ENCODE data around the gene GATA2.

GATA2 gene

DNA sequence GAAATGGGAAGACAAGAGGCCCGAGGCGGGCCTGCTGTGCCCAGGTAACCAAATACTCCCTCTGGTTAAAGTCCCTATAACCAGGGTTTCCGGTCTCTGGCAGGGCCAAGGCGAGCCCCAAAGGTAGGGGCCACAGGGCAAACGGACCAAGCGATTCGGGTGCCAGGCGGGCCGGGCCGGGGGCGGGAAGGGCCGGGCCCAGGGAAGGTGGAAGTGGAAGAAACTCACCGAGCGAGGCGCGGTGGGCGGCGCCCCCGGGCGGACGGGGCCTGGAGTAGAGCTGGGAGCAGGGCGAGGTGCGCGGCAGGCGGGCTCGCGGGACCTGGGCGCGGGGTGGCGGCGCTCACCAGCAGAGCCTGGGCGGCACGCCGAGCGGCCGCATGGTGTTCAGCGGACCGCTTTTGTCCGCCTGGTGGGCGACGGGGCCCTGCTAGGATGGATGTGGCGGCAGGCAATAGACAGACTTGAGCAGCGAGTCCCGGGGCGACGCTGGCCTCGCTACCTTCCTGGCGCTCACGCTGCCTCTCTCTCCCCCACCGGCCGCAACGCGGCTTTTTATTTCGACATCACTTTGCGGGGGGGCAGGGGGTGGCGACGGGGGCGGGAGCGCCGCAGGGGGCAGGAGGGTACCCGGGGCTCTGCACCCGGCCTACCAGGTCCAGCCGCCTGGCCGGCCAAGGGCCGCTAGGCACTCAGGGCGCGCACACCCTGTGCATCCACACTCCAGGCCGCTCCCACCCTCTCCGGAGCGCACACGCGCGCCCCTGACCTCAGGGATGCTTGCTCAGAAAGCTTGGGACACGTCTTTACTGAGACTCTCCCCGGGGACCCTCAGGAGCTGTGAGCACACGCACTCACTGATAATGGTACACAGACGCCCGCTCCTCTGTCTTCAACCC, at the start of gene GATA2:
TSS of gene GATA2 (minus strand) at position 531 of the 899 bp plus-strand sequence. CDS start 6,170 bp downstream, outside the sequence.
- in situ Hi-C loops (cut with MboI; ENCODE audit: low sequenced_read_pairs): no loop called here

DNA sequence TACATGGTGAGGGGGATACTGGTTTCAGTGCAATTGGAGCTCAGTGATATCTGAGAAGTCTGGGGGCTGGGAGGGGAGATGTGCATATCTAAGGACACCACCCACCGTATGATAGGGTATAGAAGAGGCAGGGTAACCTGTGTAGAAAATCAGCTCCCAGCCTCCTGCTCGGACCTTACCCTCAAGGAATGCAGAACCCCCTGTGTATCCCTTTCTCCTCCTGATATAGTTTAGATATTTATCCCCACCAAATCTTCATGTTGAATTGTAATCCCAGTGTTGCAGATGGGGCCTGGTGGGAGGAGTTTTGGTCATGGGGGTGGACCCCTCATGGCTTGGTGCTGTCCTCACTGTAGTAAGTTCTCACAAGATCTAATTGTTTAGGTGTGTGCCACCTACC, 48.2 kb upstream of the GATA2 start:
- in situ Hi-C loops (cut with MboI; ENCODE audit: low sequenced_read_pairs): no loop called here

DNA sequence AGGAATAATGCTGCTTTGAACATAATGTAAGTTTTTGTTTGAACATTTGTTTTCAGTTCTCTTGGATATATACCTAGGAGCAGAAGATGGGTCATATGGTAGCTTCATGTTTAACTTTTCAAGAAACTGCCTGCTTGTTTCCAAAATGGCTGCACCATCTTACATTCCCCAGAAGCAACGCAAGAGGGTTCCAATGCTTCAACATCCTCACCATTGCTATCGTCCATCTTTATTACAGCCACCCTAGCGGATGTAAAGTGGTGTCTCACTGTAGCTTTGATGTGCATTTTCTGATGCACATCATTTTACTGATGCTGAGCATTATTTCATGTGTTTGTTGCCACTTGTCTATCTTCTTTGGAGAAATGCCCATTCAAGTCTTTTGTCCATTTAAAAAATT, 46.4 kb upstream of the GATA2 start:
- in situ Hi-C loops (cut with MboI; ENCODE audit: low sequenced_read_pairs): no loop called here

DNA sequence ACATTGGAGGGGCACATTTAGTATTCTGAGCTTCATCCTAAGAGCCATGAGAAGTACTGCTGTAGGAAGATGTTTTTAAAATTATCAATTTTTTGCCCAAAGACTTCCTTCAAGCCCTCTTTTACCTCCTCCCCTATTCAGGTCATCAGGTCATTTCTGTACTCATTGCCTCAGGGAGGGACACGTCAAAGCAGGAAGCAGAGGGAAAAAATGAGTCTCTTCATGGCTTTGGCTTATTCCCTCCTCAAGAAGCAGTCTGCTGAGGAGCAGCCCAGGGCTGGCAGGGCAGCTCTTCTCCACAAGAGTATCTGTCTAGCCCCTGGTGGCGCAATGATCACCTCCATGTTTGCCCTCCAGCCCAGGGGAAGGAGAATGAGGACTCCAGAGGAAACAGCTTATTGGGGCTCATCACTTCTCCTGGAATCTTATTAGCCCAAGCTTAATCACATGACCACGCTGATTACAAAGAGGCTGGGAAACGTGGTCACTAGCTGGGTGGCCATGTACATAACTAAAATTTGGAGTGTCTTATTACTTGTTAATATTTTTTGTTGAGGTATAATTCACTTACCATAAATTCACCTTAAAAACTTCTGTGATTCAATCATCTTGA, 44.2 kb upstream of the GATA2 start:
- in situ Hi-C loops (cut with MboI; ENCODE audit: low sequenced_read_pairs): no loop called here

DNA sequence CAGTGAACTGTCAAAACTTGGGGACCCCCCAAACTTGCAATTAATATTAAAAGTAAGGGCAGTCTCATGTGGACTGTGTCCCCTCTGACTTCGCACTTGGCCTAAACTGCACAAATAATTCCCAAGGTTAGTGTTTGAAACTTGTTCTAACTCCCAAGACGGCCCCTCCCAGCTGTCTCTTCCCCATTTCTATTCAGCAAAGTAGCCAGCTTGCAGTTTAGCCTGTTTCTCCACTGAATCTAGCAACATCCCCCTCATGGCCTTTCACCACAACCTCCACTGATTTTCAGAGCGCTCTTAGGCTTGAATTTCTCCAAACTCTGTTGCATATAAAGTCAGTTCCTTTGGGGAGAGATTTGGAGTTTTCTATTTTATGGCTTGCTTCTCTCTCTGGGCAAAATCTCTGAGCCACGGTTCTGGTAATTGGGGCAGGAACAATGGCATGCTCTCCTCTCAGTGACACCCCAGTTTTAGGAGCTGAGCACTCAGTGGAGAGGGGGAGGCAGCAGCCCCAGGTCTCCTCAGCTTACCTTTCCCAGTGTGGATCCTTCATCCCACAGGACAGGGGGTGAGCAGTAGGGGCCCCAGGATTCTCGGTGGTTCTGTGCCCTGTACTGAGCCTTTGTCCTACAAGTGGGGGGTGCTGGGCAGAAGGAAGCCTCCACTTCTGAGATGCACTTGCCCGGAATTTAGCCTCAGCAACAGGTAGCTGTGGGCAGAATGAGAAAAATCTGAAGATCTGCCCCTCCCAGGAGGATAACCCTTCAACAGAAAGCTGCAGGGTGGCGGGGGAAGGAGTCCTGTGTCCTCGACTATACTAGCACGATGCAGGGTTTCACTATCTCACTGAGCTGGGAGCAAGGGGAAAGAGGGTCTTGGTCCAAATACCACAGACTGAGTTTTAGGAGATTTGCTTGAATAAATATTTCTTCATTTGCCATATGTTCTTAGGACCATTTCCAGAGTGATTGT, 39.3 kb upstream of the GATA2 start:
- in situ Hi-C loops (cut with MboI; ENCODE audit: low sequenced_read_pairs): no loop called here

DNA sequence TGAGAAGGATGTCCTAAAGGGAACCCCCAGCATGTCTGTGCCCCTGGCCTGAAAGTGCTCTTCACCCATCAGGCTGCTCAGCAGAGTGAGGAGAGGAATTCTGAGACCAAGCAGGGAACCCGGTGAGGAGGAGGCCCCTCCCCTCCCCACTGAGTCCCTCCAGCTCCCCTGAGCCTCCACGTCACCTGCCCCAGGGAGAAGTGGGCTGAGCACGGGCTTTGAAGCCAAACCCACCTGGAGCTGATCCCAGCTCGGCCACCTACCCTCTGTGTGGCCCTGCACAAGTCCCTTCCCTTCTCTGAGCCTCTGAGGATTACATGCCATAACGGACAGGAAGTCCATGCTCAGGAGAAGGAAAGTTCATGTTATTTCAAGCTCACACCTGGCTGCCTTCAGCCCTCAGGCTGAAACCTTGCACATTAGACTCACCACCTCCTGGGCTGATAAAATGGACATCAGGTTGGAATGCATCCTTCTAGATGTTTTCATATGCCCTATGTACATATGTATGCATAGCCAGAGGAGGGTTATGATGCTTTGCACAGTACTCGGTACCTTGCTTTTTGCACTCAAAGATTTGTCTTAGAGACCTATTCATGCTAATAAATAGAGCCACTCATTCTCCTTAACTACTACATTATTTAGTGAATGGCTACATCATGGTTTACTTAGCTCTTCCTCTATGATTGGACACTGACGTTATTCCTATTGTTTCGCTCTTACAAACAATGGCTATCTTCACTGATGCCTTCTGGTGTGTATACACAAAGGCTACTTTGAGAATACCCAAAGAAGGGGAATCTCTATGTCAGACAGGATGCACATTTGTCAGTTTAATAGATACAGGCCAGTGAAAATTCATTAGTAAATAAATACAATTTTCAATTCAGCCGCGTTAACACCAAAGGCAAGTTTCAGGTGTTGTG, 31.6 kb upstream of the GATA2 start:
- in situ Hi-C loops (cut with MboI; ENCODE audit: low sequenced_read_pairs): no loop called here

DNA sequence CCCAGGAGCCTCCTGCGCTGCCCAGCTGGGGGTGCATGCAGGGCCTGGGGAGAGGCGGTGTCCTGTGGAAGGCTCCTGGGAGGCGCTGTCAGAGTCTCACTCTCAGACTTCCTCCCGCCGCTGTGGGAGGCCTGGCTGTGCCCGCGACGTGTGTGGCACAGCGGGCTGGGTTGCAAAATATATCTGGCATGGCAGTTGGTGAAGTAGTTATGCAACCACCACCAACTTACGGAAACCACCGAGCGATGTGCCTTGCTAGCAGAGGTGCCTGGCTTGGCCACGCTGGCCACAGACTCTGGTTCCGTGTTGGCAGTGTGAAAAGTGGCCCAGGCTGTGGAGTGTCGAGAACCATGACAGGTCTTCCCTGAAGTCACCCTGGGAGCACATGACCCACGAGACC, 30.6 kb upstream of the GATA2 start:
- in situ Hi-C loops (cut with MboI; ENCODE audit: low sequenced_read_pairs): no loop called here

DNA sequence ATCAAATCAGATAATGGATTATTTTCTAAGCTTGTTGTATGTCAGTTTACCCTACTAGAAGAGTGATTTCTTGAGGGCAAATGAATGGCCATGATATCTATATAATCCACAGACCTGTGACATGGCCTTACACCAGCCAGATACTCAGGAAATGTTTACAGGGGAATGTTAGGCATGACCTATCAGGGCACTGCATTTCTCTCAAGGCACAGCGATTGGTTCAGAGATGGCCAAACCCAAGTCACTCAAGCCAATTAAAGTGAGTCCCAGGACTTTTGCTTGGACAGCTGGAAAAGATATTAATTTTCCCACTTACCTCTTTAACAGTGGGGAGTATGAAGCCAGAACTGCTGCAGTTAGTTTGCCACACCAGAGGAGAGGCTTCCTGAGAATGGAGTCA, 28.7 kb upstream of the GATA2 start:
- in situ Hi-C loops (cut with MboI; ENCODE audit: low sequenced_read_pairs): no loop called here

DNA sequence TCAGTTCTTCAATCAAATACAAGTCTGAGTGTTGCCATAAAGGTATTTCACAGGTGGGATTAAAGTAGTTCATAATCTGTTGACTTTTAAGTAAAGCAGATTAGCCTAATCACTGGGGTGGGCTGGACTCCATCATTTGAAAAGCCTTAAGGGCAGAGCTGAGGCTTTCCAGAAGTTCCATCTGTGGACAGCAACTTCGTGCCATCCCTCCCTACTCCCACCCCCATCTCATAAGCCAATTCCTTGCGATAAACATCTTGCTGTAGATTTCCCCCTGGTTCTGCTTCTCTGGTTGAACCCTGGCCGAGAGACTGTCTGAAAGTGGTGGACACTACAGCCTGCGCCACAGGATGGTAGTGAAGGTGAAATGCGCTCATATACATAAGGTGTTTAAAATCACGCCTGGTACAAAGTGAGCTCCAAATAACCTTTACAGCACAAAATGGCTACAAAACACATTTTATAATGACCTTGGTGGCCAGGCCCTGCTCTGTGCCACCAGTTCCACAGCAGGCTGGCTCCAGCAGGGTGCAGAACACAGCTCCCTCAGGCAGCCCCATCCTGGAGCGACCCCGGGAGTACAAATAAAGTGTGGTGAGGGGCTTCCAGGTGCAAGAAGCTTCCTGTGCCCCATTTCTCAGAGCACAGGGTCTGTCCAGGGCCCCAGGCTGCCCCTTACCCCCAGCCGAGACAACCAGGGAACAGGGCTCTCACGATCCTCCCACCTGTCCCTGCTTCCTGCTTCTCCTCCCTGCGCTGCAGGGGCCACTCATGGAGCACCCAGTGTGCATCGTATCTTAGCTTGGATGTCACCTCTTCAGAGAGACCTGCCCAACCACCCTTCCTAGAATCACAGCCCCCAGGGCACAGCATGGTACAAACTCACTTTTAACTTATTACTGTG, 25.8 kb upstream of the GATA2 start:
- in situ Hi-C loops (cut with MboI; ENCODE audit: low sequenced_read_pairs): no loop called here

DNA sequence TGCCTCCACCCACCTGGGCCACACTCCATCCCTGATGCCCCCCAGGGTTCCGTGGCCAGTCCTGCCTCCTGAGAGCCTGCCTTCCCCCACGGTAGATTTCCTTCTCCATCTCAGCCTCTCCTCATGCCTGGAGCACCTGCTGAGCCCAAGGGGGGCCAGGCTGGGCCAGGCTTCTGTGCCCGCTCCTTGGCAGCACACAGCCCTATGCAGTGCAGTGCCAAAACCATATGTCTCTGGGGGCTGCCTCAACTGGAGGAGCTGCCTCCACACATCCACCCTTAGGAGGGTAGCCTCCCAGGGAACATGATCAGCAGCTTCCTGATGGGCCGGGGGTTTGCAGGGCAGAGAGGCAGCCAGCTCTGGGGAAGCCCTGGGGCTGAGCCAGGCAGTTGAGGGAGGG, 24.6 kb upstream of the GATA2 start:
- in situ Hi-C loops (cut with MboI; ENCODE audit: low sequenced_read_pairs): no loop called here

DNA sequence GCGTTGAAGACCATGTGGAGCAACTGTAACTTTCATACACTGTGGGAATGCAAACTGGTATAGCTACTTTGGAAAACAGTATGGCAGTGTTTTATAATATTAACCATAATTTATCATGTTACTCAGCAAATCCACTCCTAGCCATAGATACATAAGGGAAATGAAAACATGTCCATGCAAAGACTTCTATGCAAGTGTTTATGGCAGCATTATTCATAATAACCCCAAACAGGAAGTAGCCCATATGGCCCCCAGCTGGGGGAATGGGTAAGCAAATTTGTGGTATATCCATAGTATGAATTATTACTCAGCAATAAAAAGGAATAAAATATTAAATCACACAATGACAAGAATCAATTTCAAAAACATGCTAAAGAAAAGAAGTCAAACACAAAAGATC, 23.0 kb upstream of the GATA2 start:
- in situ Hi-C loops (cut with MboI; ENCODE audit: low sequenced_read_pairs): no loop called here

DNA sequence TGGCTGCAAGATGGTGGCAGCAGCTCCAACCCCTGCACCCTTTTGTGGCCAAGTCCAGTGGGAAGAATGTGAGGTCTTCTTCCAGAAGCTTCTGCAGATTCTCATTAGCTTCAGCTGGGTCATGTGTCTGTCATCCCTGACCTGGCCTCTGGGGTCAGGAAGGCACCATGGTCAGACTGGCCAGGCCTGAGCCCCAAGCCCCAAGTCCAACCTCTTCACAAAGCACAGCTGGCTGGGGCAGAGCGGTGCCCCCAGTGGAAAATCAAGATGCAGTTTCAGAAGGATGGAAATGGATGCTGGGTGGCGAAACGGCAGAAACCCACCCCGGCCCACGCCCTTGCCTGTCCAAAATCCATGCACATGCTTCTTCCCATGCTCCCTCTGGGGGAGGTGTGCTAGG, 15.9 kb upstream of the GATA2 start:
- in situ Hi-C loops (cut with MboI; ENCODE audit: low sequenced_read_pairs): no loop called here

DNA sequence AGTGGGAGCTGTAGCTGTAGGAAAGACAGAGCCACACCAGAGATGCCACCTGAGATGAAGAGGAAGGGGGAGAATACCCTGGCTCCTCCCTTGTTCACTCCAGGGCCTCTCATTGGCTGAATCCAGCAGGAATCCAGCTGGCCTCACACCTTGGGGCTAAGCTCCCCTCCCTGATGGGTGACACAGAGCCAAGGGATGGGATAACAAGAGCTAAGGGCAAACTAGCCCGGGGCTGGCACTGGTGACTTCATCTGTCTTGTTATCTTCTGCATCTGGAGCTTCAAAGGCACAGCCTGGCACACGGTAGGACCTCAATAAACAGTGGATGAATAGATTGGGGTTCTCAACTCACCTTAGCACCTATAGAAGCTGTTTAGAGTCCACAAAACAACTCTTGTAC, 13.8 kb upstream of the GATA2 start:
- in situ Hi-C loops (cut with MboI; ENCODE audit: low sequenced_read_pairs): no loop called here

DNA sequence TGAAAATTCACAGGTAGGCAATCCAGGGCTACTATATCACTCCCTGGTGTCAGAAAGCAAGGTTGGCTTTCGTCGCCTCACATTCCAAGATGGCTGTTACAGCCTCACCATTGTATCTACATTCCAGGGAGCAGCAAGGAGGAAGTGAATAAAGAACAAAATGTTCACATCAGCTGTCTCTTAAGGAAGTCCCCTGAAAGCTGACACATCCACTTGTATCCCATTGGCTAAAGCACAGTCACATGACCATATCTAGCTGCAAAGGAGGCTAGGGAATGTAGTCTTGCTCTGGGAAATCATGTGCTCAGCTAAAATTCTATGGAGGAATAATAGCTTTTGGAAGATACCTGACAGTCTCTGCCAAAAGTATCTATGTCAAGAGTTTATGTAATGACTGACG, 12.8 kb upstream of the GATA2 start:
- in situ Hi-C loops (cut with MboI; ENCODE audit: low sequenced_read_pairs): no loop called here

DNA sequence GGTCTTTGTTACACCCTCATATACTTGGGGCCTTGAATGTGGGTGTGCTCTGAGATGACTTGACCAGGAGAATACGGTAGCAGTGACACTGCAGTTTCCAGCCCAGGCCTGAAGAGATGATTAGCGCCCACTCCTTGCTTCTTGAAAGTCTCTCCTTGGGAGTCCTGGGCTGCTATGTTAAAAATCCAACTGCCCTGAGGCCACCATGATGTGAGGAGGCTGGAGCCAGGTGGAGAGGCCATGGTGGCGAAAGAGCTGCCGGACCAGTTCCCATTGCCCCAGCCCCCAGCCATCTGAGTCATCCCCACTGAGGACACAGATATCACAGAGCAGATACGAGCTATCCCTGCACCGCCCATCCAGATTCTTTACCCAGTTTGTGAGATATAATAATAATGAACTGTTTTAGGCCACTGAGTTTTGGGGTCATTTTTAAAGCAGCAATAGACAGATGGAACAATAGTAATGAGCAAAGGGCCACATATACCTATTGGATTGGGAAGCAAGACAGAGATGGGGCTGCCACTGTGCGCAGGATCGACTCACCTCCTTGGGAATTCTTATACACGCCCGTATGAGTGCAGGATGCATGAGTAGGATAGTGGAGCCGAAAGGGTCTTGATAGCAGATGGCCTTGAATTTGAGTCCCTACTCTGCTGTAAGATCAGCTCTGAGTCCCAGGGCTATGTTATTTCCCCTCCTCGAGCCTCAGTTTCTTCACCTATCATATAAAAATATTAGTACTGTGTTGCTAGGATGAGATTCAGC, 12.1 kb upstream of the GATA2 start:
- in situ Hi-C loops (cut with MboI; ENCODE audit: low sequenced_read_pairs): no loop called here

DNA sequence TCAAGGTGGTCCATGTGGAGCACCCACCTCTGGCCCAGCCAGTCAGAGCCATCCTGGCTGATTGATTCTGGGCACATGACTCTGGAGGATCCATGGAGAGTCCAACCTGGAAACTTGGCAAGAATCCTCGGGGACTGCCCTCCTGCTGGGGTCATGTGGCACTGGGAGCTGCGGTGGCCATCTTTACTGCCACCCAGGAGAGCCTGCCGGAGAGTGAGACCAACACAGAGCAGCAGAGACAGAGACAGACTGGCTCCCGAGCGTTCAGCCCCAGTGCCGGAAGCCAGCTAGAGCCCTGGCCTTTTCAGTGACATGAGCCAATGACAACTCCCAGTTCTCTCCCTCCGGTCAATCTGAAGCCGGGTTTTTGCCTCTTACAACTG, 11.5 kb upstream of the GATA2 start:
- in situ Hi-C loops (cut with MboI; ENCODE audit: low sequenced_read_pairs): no loop called here

DNA sequence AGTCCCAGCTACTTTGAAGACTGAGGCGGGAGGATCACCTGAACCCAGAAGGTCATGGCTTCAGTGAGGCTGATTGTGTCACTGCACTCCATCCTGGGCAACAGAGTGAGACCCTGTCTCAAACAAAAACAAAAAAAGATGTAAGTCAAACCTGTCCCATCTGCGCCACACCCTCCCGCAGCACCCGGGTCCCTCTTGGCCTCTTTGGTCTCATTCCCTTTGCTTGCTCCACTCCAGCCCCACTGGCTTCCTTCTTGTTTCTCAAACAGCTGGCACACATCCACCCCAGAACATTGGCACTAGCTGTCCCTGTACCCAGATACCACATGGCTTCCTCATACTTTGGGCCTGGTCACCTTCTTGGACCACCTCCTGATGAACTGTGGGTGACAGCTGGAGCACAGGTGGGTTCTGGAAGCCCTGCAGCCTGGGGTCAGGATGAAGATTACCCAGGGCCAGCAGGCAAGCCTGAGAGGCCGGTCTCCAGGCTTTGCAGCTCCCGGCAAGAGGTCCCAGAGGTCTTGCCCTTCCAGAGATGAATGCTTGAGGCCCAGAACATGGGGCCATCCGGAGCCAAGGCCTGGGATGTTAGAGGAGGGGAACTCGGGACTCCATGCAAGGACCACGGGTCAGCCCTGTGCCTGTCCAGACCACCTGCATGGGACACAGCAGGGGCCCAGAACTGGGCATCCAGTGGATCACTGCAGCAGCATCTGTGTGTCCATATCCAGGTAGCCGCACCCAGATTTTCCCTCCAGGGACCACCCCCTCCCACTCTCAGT, 10.9 kb upstream of the GATA2 start:
- in situ Hi-C loops (cut with MboI; ENCODE audit: low sequenced_read_pairs): no loop called here

DNA sequence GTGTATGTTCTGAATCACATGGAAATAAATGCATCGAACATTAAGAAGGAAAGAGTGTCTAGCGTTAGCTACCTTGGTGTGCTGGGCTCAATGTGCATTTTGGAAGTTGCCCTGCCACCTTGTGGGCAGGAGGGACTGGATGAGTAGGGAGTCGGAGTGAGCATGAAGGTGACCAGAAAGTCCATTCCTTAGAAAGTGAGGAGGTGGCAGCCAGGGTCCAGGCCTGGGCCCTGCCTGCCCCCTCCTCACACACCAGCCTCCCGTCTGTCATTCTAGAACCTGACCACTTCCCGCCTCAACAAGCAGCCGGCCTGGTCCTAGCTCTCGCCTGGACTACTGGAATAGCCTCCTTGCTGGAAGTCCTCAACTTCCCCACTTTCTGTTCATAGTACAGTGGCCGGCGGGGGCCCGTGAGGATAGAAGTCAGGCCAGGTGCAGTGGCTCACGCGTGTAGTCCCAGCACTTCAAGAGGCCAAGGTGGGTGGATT, 10.2 kb upstream of the GATA2 start:
- in situ Hi-C loops (cut with MboI; ENCODE audit: low sequenced_read_pairs): no loop called here

All from HL-60/S4 treated with phorbol 12-myristate 13-acetate at 8.2 ng/mL for 4 days and 3 days (cell line).